ENCODE data around the gene FAM110D. TPM values are rescaled to one million over a fixed set of nuclear protein-coding genes. Genes with fewer than 3 reads are reported as not detected.

FAM110D gene
- polyA plus RNA-seq, 12 donors = 0.56 to 0.92 (median 0.77) TPM; not detected in 2

- no peak for DNase-seq
These were observed 26.0 kb downstream of the FAM110D start for GRCh38 chr1:26184883-26185282.

GRCh38 chr1:26187882-26188281, 29.0 kb downstream of the FAM110D start:
- DNase-seq = no peak

- no peak for DNase-seq
These were observed 29.6 kb downstream of the FAM110D start for GRCh38 chr1:26188477-26188876.

GRCh38 chr1:26189331-26189730, 30.5 kb downstream of the FAM110D start:
- no peak for DNase-seq

- DNase-seq = no peak
These were observed 30.9 kb downstream of the FAM110D start for GRCh38 chr1:26189751-26190275.

GRCh38 chr1:26190373-26190987, 31.6 kb downstream of the FAM110D start, which contains the start of gene CATSPER4:
TSS of gene CATSPER4 (plus strand) at chr1:26190602. CDS start at chr1:26190628, 26 bp downstream.
- DNase-seq = no peak

- DNase-seq = no peak
These were observed 32.9 kb downstream of the FAM110D start for GRCh38 chr1:26191739-26192138.

- DNase-seq = no peak
These were observed 36.9 kb downstream of the FAM110D start for GRCh38 chr1:26195805-26196204.

- no peak for DNase-seq
These were observed 38.4 kb downstream of the FAM110D start for GRCh38 chr1:26197301-26197700.

- no peak for DNase-seq
These were observed 38.9 kb downstream of the FAM110D start for GRCh38 chr1:26197813-26198212.

GRCh38 chr1:26200413-26200812, 41.5 kb downstream of the FAM110D start:
- no peak for DNase-seq

GRCh38 chr1:26203642-26204318, 44.9 kb downstream of the FAM110D start:
- DNase-seq = no peak

GRCh38 chr1:26210147-26210870, 51.4 kb downstream of the FAM110D start:
- DNase-seq = no peak

GRCh38 chr1:26212726-26213125, 53.8 kb downstream of the FAM110D start:
- no peak for DNase-seq

- DNase-seq = no peak
These were observed 54.5 kb downstream of the FAM110D start for GRCh38 chr1:26213335-26213905.

Other genes starting within 250 kb of the FAM110D start
- 100 to 1,000 TPM in 2 of 12 donors, 10 to 100 TPM in 10; 29.4 to 316 (median 79.5) TPM for gene PAFAH2, start 161.0 kb upstream of the FAM110D start, polyA plus RNA-seq (ENCODE audit: insufficient read length in 12 of 12)
- 1 to 10 TPM in 10 of 12 donors, not detected in 2; 1.3 to 5.8 (median 3.4) TPM for gene EXTL1, start 137.3 kb upstream of the FAM110D start, polyA plus RNA-seq (ENCODE audit: insufficient read length in 12 of 12)
- 1 to 10 TPM in 4 of 12 donors, under 1 TPM in 6, not detected in 2; 0.08 to 1.8 (median 0.78) TPM for gene SLC30A2, start 113.0 kb upstream of the FAM110D start, polyA plus RNA-seq (ENCODE audit: insufficient read length in 12 of 12)
- 10 to 100 TPM in 11 of 12 donors, not detected in 1; 13.4 to 57.6 (median 38.9) TPM for gene TRIM63, start 91.4 kb upstream of the FAM110D start, polyA plus RNA-seq (ENCODE audit: insufficient read length in 12 of 12)
- 10 to 100 TPM in 1 of 12 donors, 1 to 10 TPM in 10, not detected in 1; 6.7 to 10.3 (median 7.6) TPM for gene PDIK1L, start 47.3 kb upstream of the FAM110D start, polyA plus RNA-seq (ENCODE audit: insufficient read length in 12 of 12)
- under 1 TPM in 1 of 12 donors, not detected in 11; 0.26 TPM for gene C1orf232, start 9.9 kb downstream of the FAM110D start, polyA plus RNA-seq (ENCODE audit: insufficient read length in 12 of 12)
- 10 to 100 TPM in 10 of 12 donors, not detected in 2; 11.6 to 18.2 (median 14.3) TPM for gene ZNF593, start 10.8 kb downstream of the FAM110D start, polyA plus RNA-seq (ENCODE audit: insufficient read length in 12 of 12)
- gene ZNF593OS, start 12.8 kb downstream of the FAM110D start, polyA plus RNA-seq (ENCODE audit: insufficient read length in 12 of 12) = 1 to 10 TPM in 8 of 12 donors, under 1 TPM in 2, not detected in 2; 0.49 to 2.1 (median 1.3) TPM
- 10 to 100 TPM in 2 of 12 donors, 1 to 10 TPM in 9, not detected in 1; 1.7 to 13.5 (median 2.7) TPM for gene CNKSR1, start 18.4 kb downstream of the FAM110D start, polyA plus RNA-seq (ENCODE audit: insufficient read length in 12 of 12)
- gene CATSPER4, start 31.5 kb downstream of the FAM110D start, polyA plus RNA-seq (ENCODE audit: insufficient read length in 12 of 12) = under 1 TPM in 1 of 12 donors, not detected in 11; 0.08 TPM
- 10 to 100 TPM in 11 of 12 donors, not detected in 1; 21.0 to 34.8 (median 25.8) TPM for gene CEP85, start 75.1 kb downstream of the FAM110D start, polyA plus RNA-seq (ENCODE audit: insufficient read length in 12 of 12)
- 100 to 1,000 TPM in 2 of 12 donors, 10 to 100 TPM in 9, not detected in 1; 44.0 to 158 (median 54.0) TPM for gene SH3BGRL3, start 121.0 kb downstream of the FAM110D start, polyA plus RNA-seq (ENCODE audit: insufficient read length in 12 of 12)
- gene UBXN11, start 147.6 kb downstream of the FAM110D start, polyA plus RNA-seq (ENCODE audit: insufficient read length in 12 of 12) = 10 to 100 TPM in 3 of 12 donors, 1 to 10 TPM in 8, not detected in 1; 5.3 to 20.5 (median 7.6) TPM
- 10 to 100 TPM in 1 of 12 donors, 1 to 10 TPM in 9, not detected in 2; 1.3 to 40.6 (median 2.1) TPM for gene CD52, start 158.9 kb downstream of the FAM110D start, polyA plus RNA-seq (ENCODE audit: insufficient read length in 12 of 12)
- gene CRYBG2, start 195.1 kb downstream of the FAM110D start, polyA plus RNA-seq (ENCODE audit: insufficient read length in 12 of 12) = 10 to 100 TPM in 1 of 12 donors, 1 to 10 TPM in 2, under 1 TPM in 1, not detected in 8; 0.28 to 10.2 (median 2.3) TPM
- gene ZNF683, start 213.7 kb downstream of the FAM110D start, polyA plus RNA-seq (ENCODE audit: insufficient read length in 12 of 12) = under 1 TPM in 1 of 12 donors, not detected in 11; 0.48 TPM